Vagina (tissue), 2 donors: Measurements from ENCODE around the gene ALG6. TPM values are rescaled to one million over a fixed set of nuclear protein-coding genes. Genes with fewer than 3 reads are reported as not detected.

Source experiments
- DNase-seq, 2 donors: peaks; one replicate each; pipeline ENCODE4 v3.0.0-alpha.2; 2017; ENCODE audit errors: extremely low spot score in 2 of 2
- H3K27ac ChIP-seq: fragments of 200-600 bp; sonication (generic); one replicate; pipeline ENCODE4 v1.5.1; 2019
- H3K27me3 ChIP-seq: fragments of 200-600 bp; sonication (generic); one replicate; pipeline ENCODE4 v1.5.1; 2019
- H3K36me3 ChIP-seq, 2 donors: fragments of 200-600 bp; sonication (generic); one replicate each; pipeline ENCODE4 v1.5.1; 2017 to 2019
- H3K4me1 ChIP-seq: fragments of 200-600 bp; sonication (generic); one replicate; pipeline ENCODE4 v1.5.1; 2019
- H3K4me3 ChIP-seq, 2 donors: fragments of 200-600 bp; sonication (generic); 1 replicate in 1 of 2; 2 replicates in 1 of 2; pipeline ENCODE4 v1.5.1; 2016 to 2019
- H3K9me3 ChIP-seq: fragments of 200-600 bp; sonication (generic); one replicate; pipeline ENCODE4 v1.5.1; 2019
- CTCF ChIP-seq, 3 experiments: fragments of 450-650 bp in 2 of 3; fragments of 200-600 bp in 1 of 3; sonication (generic) in 1 of 3; IDR thresholded peaks; one replicate each; pipeline ENCODE4 v1.5.1; 2017 to 2019; ENCODE audit warnings: antibody characterized with exemption in 3 of 3, mild to moderate bottlenecking in 2 of 3, moderate library complexity in 2 of 3
- POLR2A ChIP-seq, 2 donors: fragments of 450-650 bp; IDR thresholded peaks; one replicate each; pipeline ENCODE4 v1.6.1; 2017; ENCODE audit warnings: antibody characterized with exemption in 2 of 2, mild to moderate bottlenecking in 2 of 2, moderate library complexity in 2 of 2
- POLR2AphosphoS5 ChIP-seq, 2 donors: sonication (generic); formaldehyde crosslinking; IDR thresholded peaks; one replicate each; pipeline ENCODE4 v1.9.0; 2017; ENCODE audit warnings: antibody characterized with exemption in 2 of 2, mild to moderate bottlenecking in 2 of 2, low read depth in 1 of 2; ENCODE audit not compliant: insufficient read depth in 1 of 2
- intact Hi-C: fragments of 100-400 bp; cut with DNase I; formaldehyde crosslinking; loops from one replicate; pipeline ENCODE4 v1.15.1; 2023
- total RNA-seq: library from RNA; depleted of rRNA; stranded (reverse); fragments of >200 nt; gene quantifications from one replicate; pipeline ENCODE4 v1.2.3, GENCODE V29; 2016

The ALG6 gene
- total RNA-seq, 1 donor from 2014 or later: 13.0 TPM

- Histone ChIP-seq H3K9me3 (no peaks in the 10 kb centered on the region), H3K27me3 (no peaks in the 10 kb centered on the region), H3K27ac (peak overlapping the region; percentile 66), H3K4me1 (peaks cover 17% of the 10 kb centered on the region), H3K4me3 (peak overlapping the region; percentile 70 to 91), H3K36me3 (peaks cover 0 to 8% of the 10 kb centered on the region in 2 donors)
- DNase-seq: no peak
- TF ChIP-seq CTCF (IDR thresholded peaks at IDR 0.05) (no peak), POLR2AphosphoS5 (IDR thresholded peaks at IDR 0.05; ENCODE audit: insufficient read depth in 1 of 2, low read depth in 1 of 2) (no peak), POLR2A (IDR thresholded peaks at IDR 0.05) (no peak)
- intact Hi-C loops: no loop called here
Measured at GRCh38 chr1:63366908-63367214, 566 bp upstream of the ALG6 start.

- TF ChIP-seq CTCF (IDR thresholded peaks at IDR 0.05) (no peak), POLR2A (IDR thresholded peaks at IDR 0.05) (no peak), POLR2AphosphoS5 (IDR thresholded peaks at IDR 0.05; ENCODE audit: insufficient read depth in 1 of 2, low read depth in 1 of 2) (no peak)
- Histone ChIP-seq H3K36me3 (peaks cover 0 to 8% of the 10 kb centered on the region in 2 donors), H3K4me3 (peak overlapping the region; percentile 70 to 91), H3K9me3 (no peaks in the 10 kb centered on the region), H3K27me3 (no peaks in the 10 kb centered on the region), H3K4me1 (peaks cover 17% of the 10 kb centered on the region), H3K27ac (peak overlapping the region; percentile 66)
- intact Hi-C loops: no loop called here
- DNase-seq: no peak
Measured at GRCh38 chr1:63368131-63368530, 704 bp downstream of the ALG6 start.

- intact Hi-C loops: no loop called here
- peaks cover 0 to 3% of the 10 kb centered on the region in 2 donors for H3K36me3 ChIP-seq
- no peak for DNase-seq
- no peak overlapping the region for H3K27ac ChIP-seq
- H3K27me3 ChIP-seq: no peaks in the 10 kb centered on the region
- H3K9me3 ChIP-seq: no peaks in the 10 kb centered on the region
- no peaks in the 10 kb centered on the region for H3K4me1 ChIP-seq
- TF ChIP-seq CTCF (IDR thresholded peaks at IDR 0.05): no peak
- TF ChIP-seq POLR2AphosphoS5 (IDR thresholded peaks at IDR 0.05; ENCODE audit: insufficient read depth in 1 of 2, low read depth in 1 of 2): no peak
- TF ChIP-seq POLR2A (IDR thresholded peaks at IDR 0.05): no peak
- no peak overlapping the region for H3K4me3 ChIP-seq
Measured at GRCh38 chr1:63379583-63379982, 12.2 kb downstream of the ALG6 start.

GRCh38 chr1:63381741-63382140 is 14.3 kb downstream of the ALG6 start:
- H3K36me3 ChIP-seq: peaks cover 0 to 3% of the 10 kb centered on the region in 2 donors
- intact Hi-C loops: no loop called here
- H3K4me3 ChIP-seq: no peak overlapping the region
- H3K9me3 ChIP-seq: no peaks in the 10 kb centered on the region
- no peak for DNase-seq
- no peak overlapping the region for H3K27ac ChIP-seq
- no peaks in the 10 kb centered on the region for H3K4me1 ChIP-seq
- no peak for TF ChIP-seq POLR2AphosphoS5 (IDR thresholded peaks at IDR 0.05; ENCODE audit: insufficient read depth in 1 of 2, low read depth in 1 of 2)
- H3K27me3 ChIP-seq: no peaks in the 10 kb centered on the region

- no peaks in the 10 kb centered on the region for H3K4me1 ChIP-seq
- no peaks in the 10 kb centered on the region for H3K27me3 ChIP-seq
- DNase-seq: no peak
- H3K36me3 ChIP-seq: peaks cover 0 to 18% of the 10 kb centered on the region in 2 donors
- no peak overlapping the region for H3K27ac ChIP-seq
- no peak for TF ChIP-seq POLR2A (IDR thresholded peaks at IDR 0.05)
- no peak overlapping the region for H3K4me3 ChIP-seq
- intact Hi-C loops: no loop called here
- H3K9me3 ChIP-seq: no peaks in the 10 kb centered on the region
Measured at GRCh38 chr1:63401945-63402344, 34.5 kb downstream of the ALG6 start.

GRCh38 chr1:63403386-63403785 is 36.0 kb downstream of the ALG6 start:
- no peak for DNase-seq
- intact Hi-C loops: no loop called here
- Histone ChIP-seq H3K4me1 (no peaks in the 10 kb centered on the region), H3K36me3 (peaks cover 0 to 9% of the 10 kb centered on the region in 2 donors), H3K9me3 (no peaks in the 10 kb centered on the region), H3K4me3 (no peak overlapping the region), H3K27me3 (no peaks in the 10 kb centered on the region), H3K27ac (no peak overlapping the region)
- no peak for TF ChIP-seq CTCF (IDR thresholded peaks at IDR 0.05)
- no peak for TF ChIP-seq POLR2A (IDR thresholded peaks at IDR 0.05)
- no peak for TF ChIP-seq POLR2AphosphoS5 (IDR thresholded peaks at IDR 0.05; ENCODE audit: insufficient read depth in 1 of 2, low read depth in 1 of 2)
